Retinal pigment epithelial cell (primary cell): Measurements from ENCODE around the gene DMGDH.

Experiments
- DNase-seq: peaks from one replicate; pipeline ENCODE4 v3.0.0-alpha.2; 2010; ENCODE audit warnings: low read depth
- H3K4me3 ChIP-seq: 2 replicates; pipeline ENCODE4 v1.5.1; 2011; ENCODE audit warnings: mild to moderate bottlenecking, low read length, control low read depth, moderate library complexity
- CTCF ChIP-seq: conservative IDR thresholded peaks from 2 replicates; pipeline ENCODE4 v1.5.1; 2011; ENCODE audit warnings: low read depth, low read length, control low read depth, inconsistent platforms

DMGDH gene

GRCh38 chr5:79108086-79108485, 38.6 kb upstream of the DMGDH start:
- TF ChIP-seq CTCF: no peak
- no peak for DNase-seq
- no peak overlapping the region for H3K4me3 ChIP-seq

GRCh38 chr5:79107020-79107796, 37.7 kb upstream of the DMGDH start:
- peak; percentile 23 for DNase-seq
- H3K4me3 ChIP-seq: no peak overlapping the region
- no peak for TF ChIP-seq CTCF

- no peak overlapping the region for H3K4me3 ChIP-seq
- no peak for TF ChIP-seq CTCF
- DNase-seq: no peak
Measured at GRCh38 chr5:79105868-79106267, 36.4 kb upstream of the DMGDH start.

- no peak for TF ChIP-seq CTCF
Measured at GRCh38 chr5:79093762-79094161, 24.3 kb upstream of the DMGDH start.

GRCh38 chr5:79091064-79091463, 21.6 kb upstream of the DMGDH start:
- DNase-seq: no peak
- TF ChIP-seq CTCF: no peak
- no peak overlapping the region for H3K4me3 ChIP-seq

More at GRCh38 chr5:79093762-79094161, 24.3 kb upstream of the DMGDH start:
- no peak for DNase-seq
- no peak overlapping the region for H3K4me3 ChIP-seq

- H3K4me3 ChIP-seq: no peak overlapping the region
- no peak for TF ChIP-seq CTCF
- no peak for DNase-seq
Measured at GRCh38 chr5:79088507-79088906, 19.0 kb upstream of the DMGDH start.

GRCh38 chr5:79086116-79086515, 16.6 kb upstream of the DMGDH start:
- no peak for TF ChIP-seq CTCF
- H3K4me3 ChIP-seq: no peak overlapping the region
- DNase-seq: no peak
